Hepatocyte (in vitro differentiated cells): ENCODE results near the gene CTNND2. TPM values are rescaled to one million over a fixed set of nuclear protein-coding genes. Genes with fewer than 3 reads are reported as not detected.

Experiments
- DNase-seq: peaks from one replicate; pipeline ENCODE4 v3.0.0-alpha.2; 2016; ENCODE audit warnings: low spot score
- H2AFZ ChIP-seq: fragments of 200-600 bp; sonication (generic); 2 replicates; pipeline ENCODE4 v1.6.0; 2016; ENCODE audit warnings: antibody characterized with exemption, mild to moderate bottlenecking
- H3K27ac ChIP-seq: fragments of 200-600 bp; sonication (generic); 2 replicates; pipeline ENCODE4 v1.5.1; 2016; ENCODE audit warnings: mild to moderate bottlenecking
- H3K27me3 ChIP-seq: fragments of 200-600 bp; sonication (generic); 2 replicates; pipeline ENCODE4 v1.6.1; 2016
- H3K36me3 ChIP-seq: fragments of 200-600 bp; sonication (generic); replicated peaks from 2 replicates; pipeline ENCODE4 v1.5.1; 2016; ENCODE audit warnings: low read depth; ENCODE audit not compliant: insufficient read depth
- H3K4me1 ChIP-seq: fragments of 200-600 bp; sonication (generic); 2 replicates; pipeline ENCODE4 v1.5.1; 2016; ENCODE audit warnings: mild to moderate bottlenecking, moderate library complexity; ENCODE audit not compliant: insufficient read depth
- H3K4me2 ChIP-seq: fragments of 200-600 bp; sonication (generic); 2 replicates; pipeline ENCODE4 v1.6.0; 2016
- H3K4me3 ChIP-seq: fragments of 200-600 bp; sonication (generic); 2 replicates; pipeline ENCODE4 v1.5.1; 2016; ENCODE audit warnings: mild to moderate bottlenecking
- H3K79me2 ChIP-seq: fragments of 200-600 bp; sonication (generic); 2 replicates; pipeline ENCODE4 v1.6.0; 2017; ENCODE audit warnings: mild to moderate bottlenecking
- H3K9me2 ChIP-seq: fragments of 200-600 bp; sonication (generic); replicated peaks from 2 replicates; pipeline ENCODE4 v1.6.0; 2017; ENCODE audit warnings: mild to moderate bottlenecking; ENCODE audit not compliant: insufficient read depth
- H3K9me3 ChIP-seq: fragments of 200-600 bp; sonication (generic); 2 replicates; pipeline ENCODE4 v1.5.1; 2016; ENCODE audit warnings: low read depth, mild to moderate bottlenecking
- H4K20me1 ChIP-seq: fragments of 200-600 bp; sonication (generic); 2 replicates; pipeline ENCODE4 v1.6.0; 2016; ENCODE audit warnings: mild to moderate bottlenecking; ENCODE audit not compliant: insufficient read depth, poor library complexity, severe bottlenecking
- CTCF ChIP-seq: fragments of 200-600 bp; sonication (generic); IDR thresholded peaks from 2 replicates; pipeline ENCODE4 v1.5.1; 2016; ENCODE audit warnings: antibody characterized with exemption, mild to moderate bottlenecking; ENCODE audit not compliant: poor library complexity
- EZH2 ChIP-seq: fragments of 200-600 bp; sonication (generic); IDR thresholded peaks from 2 replicates; pipeline ENCODE4 v1.6.1; 2016; ENCODE audit warnings: antibody characterized with exemption, mild to moderate bottlenecking, borderline replicate concordance
- EZH2phosphoT487 ChIP-seq: fragments of 200-600 bp; sonication (generic); IDR thresholded peaks from one replicate; pipeline ENCODE4 v1.6.1; 2018; ENCODE audit warnings: antibody characterized with exemption, mild to moderate bottlenecking, low read depth, moderate library complexity; ENCODE audit not compliant: unreplicated experiment, severe bottlenecking
- WGBS: methylation state at CpG from one replicate; pipeline ENCODE4 v1.1.6; 2016; ENCODE audit warnings: low lambda C conversion rate; ENCODE audit errors: missing lambda C conversion rate; 5-methylcytosine and 5-hydroxymethylcytosine counted together
- polyA plus RNA-seq: library from polyadenylated mRNA; unstranded; fragments of >200 nt; fragmentation: Nextera tagmentation; extraction: Ambion mirVana; gene quantifications from 2 replicates; pipeline ENCODE4 v1.2.1, GENCODE V29; 2016
- total RNA-seq: library from RNA; depleted of rRNA; stranded (reverse); fragments of >200 nt; gene quantifications from 2 replicates; pipeline ENCODE4 v1.2.3, GENCODE V29; 2014

The CTNND2 gene
- total and polyA plus RNA-seq, 2 experiments from 2014 or later: 27.5 to 30.3 TPM

- no peaks in the 10 kb centered on the region for H3K36me3 ChIP-seq
- H3K4me3 ChIP-seq: no peak overlapping the region
- WGBS: 30% methylated on average over 3 of the region's 3 CpGs
- no peak overlapping the region for H3K27ac ChIP-seq
- H3K4me1 ChIP-seq: no peaks in the 10 kb centered on the region
- H3K9me2 ChIP-seq: no peaks in the 10 kb centered on the region
- no peaks in the 10 kb centered on the region for H4K20me1 ChIP-seq
- no peaks in the 10 kb centered on the region for H3K9me3 ChIP-seq
- H3K4me2 ChIP-seq: no peak overlapping the region
- TF ChIP-seq EZH2 (no peak), CTCF (no peak), EZH2phosphoT487 (no peak)
- no peaks in the 10 kb centered on the region for H3K27me3 ChIP-seq
- DNase-seq: peak; percentile 26
- H3K79me2 ChIP-seq: no peaks in the 10 kb centered on the region
- H2AFZ ChIP-seq: no peak overlapping the region
Measured at GRCh38 chr5:11724940-11725339, 179.3 kb downstream of the CTNND2 start.

DNA sequence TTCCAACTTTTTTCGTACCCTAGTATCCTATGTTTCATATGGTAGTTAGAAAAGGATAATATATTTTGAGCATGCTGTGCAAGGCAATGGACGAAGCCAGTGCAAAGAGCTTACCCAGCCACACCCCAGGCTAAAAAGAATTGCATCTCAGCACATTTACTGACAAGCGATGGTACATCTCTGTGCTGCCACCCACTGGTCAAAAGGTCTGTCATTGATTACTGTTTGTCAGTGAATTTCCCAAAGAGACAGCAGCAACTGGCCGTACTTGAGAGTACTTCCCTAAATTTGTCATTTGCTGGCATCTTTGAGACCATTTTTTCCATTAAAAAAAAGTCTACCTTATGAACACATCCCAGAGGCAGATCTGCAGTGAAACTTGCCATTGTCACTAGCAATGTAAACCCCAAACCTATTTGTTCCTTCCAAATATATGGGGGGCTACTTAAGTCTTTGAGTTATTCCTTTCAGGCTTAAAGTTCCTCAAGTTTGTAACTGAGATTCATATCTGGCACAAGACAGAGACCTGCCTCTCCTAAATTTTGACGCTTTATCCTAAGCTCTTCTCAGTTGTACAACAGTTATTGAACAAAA lies 184.3 kb downstream of the CTNND2 start:
- Histone ChIP-seq H3K4me3 (no peak overlapping the region), H3K4me1 (no peaks in the 10 kb centered on the region), H3K36me3 (no peaks in the 10 kb centered on the region), H3K27ac (no peak overlapping the region), H3K9me3 (no peaks in the 10 kb centered on the region), H3K9me2 (no peaks in the 10 kb centered on the region), H2AFZ (no peak overlapping the region), H3K79me2 (no peaks in the 10 kb centered on the region), H3K4me2 (no peak overlapping the region), H3K27me3 (no peaks in the 10 kb centered on the region), H4K20me1 (no peaks in the 10 kb centered on the region)
- TF ChIP-seq EZH2 (no peak), CTCF (peak; percentile 59)
- WGBS: 26% methylated on average over 5 of the region's 5 CpGs
- peak; percentile 83 for DNase-seq

GRCh38 chr5:11715461-11716196 lies 188.6 kb downstream of the CTNND2 start:
- no peak overlapping the region for H3K4me2 ChIP-seq
- 93% methylated on average over 6 of the region's 6 CpGs for WGBS
- TF ChIP-seq CTCF (no peak), EZH2phosphoT487 (no peak), EZH2 (no peak)
- H2AFZ ChIP-seq: no peak overlapping the region
- no peaks in the 10 kb centered on the region for H3K4me1 ChIP-seq
- H3K27ac ChIP-seq: no peak overlapping the region
- no peaks in the 10 kb centered on the region for H3K9me3 ChIP-seq
- no peaks in the 10 kb centered on the region for H4K20me1 ChIP-seq
- no peak for DNase-seq
- no peaks in the 10 kb centered on the region for H3K9me2 ChIP-seq
- H3K4me3 ChIP-seq: no peak overlapping the region
- no peaks in the 10 kb centered on the region for H3K79me2 ChIP-seq
- H3K36me3 ChIP-seq: no peaks in the 10 kb centered on the region
- no peaks in the 10 kb centered on the region for H3K27me3 ChIP-seq
